ENCODE data around the gene HOXA11. TPM values are rescaled to one million over a fixed set of nuclear protein-coding genes. Genes with fewer than 3 reads are reported as not detected.

The HOXA11 gene
- total RNA-seq, 1 donor from 2014 or later: not detected

DNA sequence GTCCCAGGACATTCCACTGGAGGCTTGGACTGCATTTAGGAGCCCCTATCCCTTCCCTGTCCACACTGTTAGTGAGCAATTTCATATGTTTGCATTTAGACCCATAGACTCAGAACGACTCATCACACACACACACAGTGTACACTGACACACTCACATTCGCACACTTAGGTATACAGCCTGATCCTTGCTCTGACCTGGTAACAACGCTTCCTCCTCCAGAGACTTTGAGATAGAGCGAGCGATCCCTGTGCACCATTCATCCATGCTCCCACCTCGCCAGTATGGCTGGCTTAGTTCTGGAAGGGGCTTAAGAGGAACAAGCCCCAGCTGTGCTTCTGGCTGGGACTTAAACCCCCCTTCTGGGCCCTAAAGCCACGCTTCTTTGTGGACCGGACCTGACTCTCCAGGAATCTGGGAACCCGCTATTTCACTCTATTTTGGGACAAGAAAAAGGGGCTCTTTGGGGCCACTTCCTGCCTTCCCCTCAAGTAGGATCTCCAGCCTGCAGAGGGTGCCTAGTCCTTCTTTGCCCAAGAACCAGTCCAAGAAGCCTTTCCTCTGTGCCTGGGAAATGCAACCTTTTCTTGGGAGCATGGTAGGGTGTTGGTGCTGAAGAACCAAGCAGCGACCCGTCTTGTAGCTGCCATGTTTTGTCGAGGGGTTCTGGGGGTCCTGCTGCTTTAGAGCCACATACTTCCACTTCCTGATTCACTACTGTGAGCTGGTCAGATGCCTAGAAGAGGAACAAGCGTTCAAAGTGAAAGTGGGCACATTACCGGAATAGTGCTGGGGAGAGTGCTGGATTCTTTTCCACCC lies 15.9 kb upstream of the HOXA11 start:
- peaks cover 75% of the 10 kb centered on the region for H3K27me3 ChIP-seq (ENCODE audit: control insufficient read depth, insufficient read depth, low read length)
- TF ChIP-seq, protein P1, sequence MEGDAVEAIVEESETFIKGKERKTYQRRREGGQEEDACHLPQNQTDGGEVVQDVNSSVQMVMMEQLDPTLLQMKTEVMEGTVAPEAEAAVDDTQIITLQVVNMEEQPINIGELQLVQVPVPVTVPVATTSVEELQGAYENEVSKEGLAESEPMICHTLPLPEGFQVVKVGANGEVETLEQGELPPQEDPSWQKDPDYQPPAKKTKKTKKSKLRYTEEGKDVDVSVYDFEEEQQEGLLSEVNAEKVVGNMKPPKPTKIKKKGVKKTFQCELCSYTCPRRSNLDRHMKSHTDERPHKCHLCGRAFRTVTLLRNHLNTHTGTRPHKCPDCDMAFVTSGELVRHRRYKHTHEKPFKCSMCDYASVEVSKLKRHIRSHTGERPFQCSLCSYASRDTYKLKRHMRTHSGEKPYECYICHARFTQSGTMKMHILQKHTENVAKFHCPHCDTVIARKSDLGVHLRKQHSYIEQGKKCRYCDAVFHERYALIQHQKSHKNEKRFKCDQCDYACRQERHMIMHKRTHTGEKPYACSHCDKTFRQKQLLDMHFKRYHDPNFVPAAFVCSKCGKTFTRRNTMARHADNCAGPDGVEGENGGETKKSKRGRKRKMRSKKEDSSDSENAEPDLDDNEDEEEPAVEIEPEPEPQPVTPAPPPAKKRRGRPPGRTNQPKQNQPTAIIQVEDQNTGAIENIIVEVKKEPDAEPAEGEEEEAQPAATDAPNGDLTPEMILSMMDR (IDR thresholded peaks at IDR 0.05; ENCODE audit: insufficient read depth, low read length, severe bottlenecking): no peak
- H3K4me3 ChIP-seq (ENCODE audit: low read depth, low read length): no peak overlapping the region
- peak; percentile 28 for FAIRE-seq
- H3K36me3 ChIP-seq (ENCODE audit: control insufficient read depth, insufficient read depth, low read length): no peaks in the 10 kb centered on the region
- DNase-seq (ENCODE audit: low read depth): no peak

DNA sequence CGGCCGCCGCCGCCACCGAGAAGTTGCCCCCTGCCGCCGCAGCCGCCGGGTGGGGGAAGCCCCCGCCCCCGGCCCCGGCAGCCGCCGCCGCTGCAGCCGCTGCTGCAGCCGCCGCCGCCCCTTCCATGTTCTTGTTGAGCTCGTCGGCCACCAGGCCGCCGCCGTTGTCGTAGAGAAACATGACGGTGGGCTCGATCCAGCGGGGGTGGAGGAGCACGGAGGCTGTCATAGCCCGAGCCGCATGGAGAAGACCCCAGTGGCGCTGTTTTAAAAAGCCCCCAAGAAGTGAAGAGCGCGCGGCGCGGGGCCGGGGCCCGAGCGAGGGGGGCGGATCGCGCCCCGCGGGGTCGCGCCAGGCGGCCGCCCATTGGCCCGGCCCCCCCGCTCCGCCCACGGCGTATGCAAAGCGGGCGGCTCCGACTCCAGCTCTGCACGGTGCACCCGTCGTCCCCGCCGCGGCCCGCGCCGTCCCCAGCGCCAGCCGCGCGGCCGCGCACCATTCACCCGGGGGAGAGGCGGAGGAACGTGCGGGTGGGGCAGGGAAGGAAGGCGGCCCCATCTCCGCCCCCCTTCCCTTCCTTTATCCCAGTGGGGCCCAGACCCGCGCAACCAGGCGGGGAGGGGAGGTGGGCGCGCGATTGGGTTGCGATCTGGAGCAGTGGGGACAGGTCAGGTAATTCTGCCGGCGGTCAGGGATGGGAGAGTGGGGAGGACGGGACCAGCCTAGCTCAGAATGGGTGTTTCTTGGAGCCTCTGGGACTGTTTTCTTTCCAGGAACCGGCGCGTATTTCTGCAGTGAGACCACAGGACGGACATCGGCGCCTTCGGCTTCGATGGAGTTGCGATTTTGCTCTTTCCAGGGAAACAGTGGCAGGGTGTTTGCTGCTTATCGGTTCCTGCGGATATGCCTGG lies 15.1 kb upstream of the HOXA11 start, which contains the start of gene HOXA13:
Gene HOXA13, minus strand, starts transcription at position 243 of the 912 bp plus-strand sequence. Its CDS starts 14 bp downstream, at position 229.
- TF ChIP-seq, protein P1 (IDR thresholded peaks at IDR 0.05; ENCODE audit: insufficient read depth, low read length, severe bottlenecking): no peak
- DNase-seq (ENCODE audit: low read depth) (no peak), FAIRE-seq (no peak)
- no peak within 1 kb of the TSS for H3K4me3 ChIP-seq (ENCODE audit: low read depth, low read length)
- H3K36me3 ChIP-seq (ENCODE audit: control insufficient read depth, insufficient read depth, low read length): no peaks in the 10 kb centered on the region
- peaks cover 68% of the 10 kb centered on the region for H3K27me3 ChIP-seq (ENCODE audit: control insufficient read depth, insufficient read depth, low read length)

DNA sequence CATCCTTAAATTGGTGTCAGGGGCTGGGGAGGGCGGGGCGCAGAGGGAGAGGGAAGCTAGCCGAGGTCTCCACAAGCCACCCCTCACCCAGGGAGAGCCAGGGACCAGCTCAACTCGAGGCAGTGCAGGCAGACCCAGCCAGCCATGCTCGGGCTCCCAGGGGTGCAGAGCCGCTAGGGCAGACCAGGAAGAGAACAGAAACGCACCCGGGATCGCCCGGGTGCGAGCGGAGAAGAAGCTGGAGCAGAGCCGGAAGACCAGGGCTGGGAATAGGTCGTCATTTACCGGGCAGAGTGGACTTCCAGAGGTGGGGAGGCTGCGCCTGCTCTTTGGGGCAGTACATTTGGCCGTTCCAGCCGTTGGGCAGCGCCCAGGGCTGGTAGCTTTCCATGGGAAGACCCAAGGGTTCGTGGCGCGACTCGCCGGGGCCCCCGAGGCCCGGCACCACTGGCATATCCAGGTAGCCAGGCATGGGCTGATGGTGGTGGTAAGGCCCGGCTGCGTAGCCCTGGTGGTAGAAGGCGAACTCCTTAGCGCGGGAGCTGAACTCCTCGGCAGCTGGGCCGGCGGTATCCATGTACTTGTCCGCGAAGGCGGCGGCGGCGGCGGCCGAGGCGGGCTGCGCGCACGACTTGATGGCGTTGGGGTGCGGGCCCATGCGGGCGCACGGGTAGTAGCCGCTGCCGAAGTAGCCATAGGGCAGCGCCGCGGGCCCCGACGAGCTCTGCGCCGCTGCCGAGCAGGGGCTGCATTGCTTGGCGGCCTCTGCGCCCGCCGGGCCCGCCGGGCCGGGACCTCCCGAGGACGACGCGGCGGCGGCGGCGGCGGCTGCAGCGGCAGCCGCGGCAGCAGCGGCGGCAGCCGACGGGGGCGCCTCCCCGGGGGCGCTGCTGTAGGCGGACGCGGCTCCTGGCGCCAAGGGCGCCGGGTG lies 14.1 kb upstream of the HOXA11 start:
- no peak for FAIRE-seq
- TF ChIP-seq, protein P1 (IDR thresholded peaks at IDR 0.05; ENCODE audit: insufficient read depth, low read length, severe bottlenecking): no peak
- Histone ChIP-seq H3K36me3 (ENCODE audit: control insufficient read depth, insufficient read depth, low read length) (no peaks in the 10 kb centered on the region), H3K4me3 (ENCODE audit: low read depth, low read length) (no peak overlapping the region), H3K27me3 (ENCODE audit: control insufficient read depth, insufficient read depth, low read length) (peaks cover 65% of the 10 kb centered on the region)
- no peak for DNase-seq (ENCODE audit: low read depth)

DNA sequence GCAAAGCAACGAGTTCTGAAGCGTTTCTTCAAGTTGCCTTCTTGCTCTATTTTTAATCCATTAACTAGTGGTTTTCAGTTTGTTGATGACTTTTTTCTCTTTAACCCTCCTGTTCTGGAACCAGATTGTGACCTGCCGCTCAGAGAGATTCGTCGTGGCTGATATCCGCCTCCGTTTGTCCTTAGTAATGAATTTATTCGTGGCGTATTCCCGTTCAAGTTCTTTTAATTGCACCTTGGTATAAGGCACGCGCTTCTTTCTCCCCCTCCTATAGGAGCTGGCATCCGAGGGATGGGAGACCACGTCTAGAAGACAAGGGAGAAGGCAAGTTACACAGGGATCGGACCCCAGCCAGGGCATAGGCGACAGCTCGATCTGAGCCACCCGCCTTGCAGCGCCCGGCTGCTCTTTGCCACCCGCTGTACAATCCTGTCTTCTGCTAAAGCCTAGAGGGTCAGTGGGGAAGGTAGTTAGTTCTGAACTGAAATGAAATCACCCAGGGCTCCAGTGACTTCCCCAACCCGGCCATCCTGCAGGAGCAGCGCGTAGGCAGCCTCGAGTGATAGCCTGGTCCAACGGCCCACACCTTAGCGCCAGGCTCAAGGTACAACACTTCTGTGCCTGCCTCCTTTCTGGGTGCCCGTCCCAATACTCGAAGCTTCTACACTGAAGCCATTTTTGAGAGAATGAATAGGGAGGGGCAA lies 13.3 kb upstream of the HOXA11 start:
- Histone ChIP-seq H3K4me3 (ENCODE audit: low read depth, low read length) (no peak overlapping the region), H3K36me3 (ENCODE audit: control insufficient read depth, insufficient read depth, low read length) (no peaks in the 10 kb centered on the region), H3K27me3 (ENCODE audit: control insufficient read depth, insufficient read depth, low read length) (peaks cover 64% of the 10 kb centered on the region)
- TF ChIP-seq, protein P1 (IDR thresholded peaks at IDR 0.05; ENCODE audit: insufficient read depth, low read length, severe bottlenecking): no peak
- DNase-seq (ENCODE audit: low read depth) (no peak), FAIRE-seq (no peak)

Measured in bronchial epithelial cell (primary cell).